WTC11 (cell line): ENCODE data around the gene NLGN4X. TPM values are rescaled to one million over a fixed set of nuclear protein-coding genes. Genes with fewer than 3 reads are reported as not detected.

Experiments
- ATAC-seq: fragments of 200-7000 bp; cut with Tn5 transposase; 2 replicates; pipeline ENCODE4 v1.10.0; 2021; ENCODE audit warnings: mild to moderate bottlenecking, moderate library complexity
- CTCF ChIA-PET: fragments of 300-600 bp; sonication (Branson Sonifier 250); formaldehyde crosslinking; loops from one replicate; lab custom pipeline; 2021; ENCODE audit warnings: antibody characterized with exemption; lab: Charles Lee
- POLR2A ChIA-PET: fragments of 350-600 bp; sonication (Branson Sonifier 250); formaldehyde crosslinking; loops from one replicate; lab custom pipeline; 2021; ENCODE audit warnings: antibody characterized with exemption; lab: Charles Lee
- DNase-seq: peaks from one replicate; pipeline ENCODE4 v3.0.0; 2021; ENCODE audit warnings: low spot score
- H3K27ac Mint-ChIP-seq: 2 replicates; pipeline ENCODE4 v1.8.0; 2021; ENCODE audit warnings: mixed read lengths
- H3K27me3 Mint-ChIP-seq: 2 replicates; pipeline ENCODE4 v1.8.0; 2021; ENCODE audit warnings: low read depth, mild to moderate bottlenecking, moderate library complexity, mixed read lengths
- H3K36me3 Mint-ChIP-seq: 2 replicates; pipeline ENCODE4 v1.8.0; 2021; ENCODE audit warnings: mixed read lengths
- H3K4me1 Mint-ChIP-seq: 2 replicates; pipeline ENCODE4 v1.8.0; 2022; ENCODE audit warnings: mixed read lengths
- H3K4me3 Mint-ChIP-seq: 2 replicates; pipeline ENCODE4 v1.8.0; 2021; ENCODE audit warnings: mild to moderate bottlenecking, moderate library complexity, mixed read lengths
- H3K9me3 Mint-ChIP-seq: 2 replicates; pipeline ENCODE4 v1.8.0; 2021; ENCODE audit warnings: mixed read lengths
- CREM ChIP-seq: sonication (generic); formaldehyde crosslinking; IDR thresholded peaks from 2 replicates; pipeline ENCODE4 v1.8.1; 2022; ENCODE audit warnings: mild to moderate bottlenecking, missing genetic modification reagents, moderate library complexity
- ELF4 ChIP-seq: sonication (generic); formaldehyde crosslinking; IDR thresholded peaks from 2 replicates; pipeline ENCODE4 v1.8.1; 2022; ENCODE audit warnings: low read depth, mild to moderate bottlenecking, moderate library complexity, missing genetic modification reagents
- EMX1 ChIP-seq: fragments of 250-450 bp; sonication (Bioruptor Pico); IDR thresholded peaks from 2 replicates; pipeline ENCODE4 v1.8.0; 2021; ENCODE audit warnings: mild to moderate bottlenecking
- GABPB1 ChIP-seq: sonication (generic); formaldehyde crosslinking; IDR thresholded peaks from 2 replicates; pipeline ENCODE4 v1.8.1; 2023; ENCODE audit warnings: mild to moderate bottlenecking, missing genetic modification reagents
- GRHL2 ChIP-seq: fragments of 250-450 bp; sonication (Bioruptor Pico); IDR thresholded peaks from 2 replicates; pipeline ENCODE4 v1.8.0; 2022; ENCODE audit warnings: mild to moderate bottlenecking, moderate library complexity; ENCODE audit not compliant: insufficient replicate concordance, severe bottlenecking
- HMGA2 ChIP-seq: fragments of 250-450 bp; sonication (Bioruptor Pico); IDR thresholded peaks from 2 replicates; pipeline ENCODE4 v1.4.0; 2021; ENCODE audit warnings: mild to moderate bottlenecking, moderate library complexity
- IRF1 ChIP-seq: sonication (generic); formaldehyde crosslinking; IDR thresholded peaks from 2 replicates; pipeline ENCODE4 v1.8.0; 2023; ENCODE audit warnings: missing genetic modification reagents
- JAZF1 ChIP-seq: fragments of 250-450 bp; sonication (Bioruptor Pico); IDR thresholded peaks from 2 replicates; pipeline ENCODE4 v1.9.0; 2021; ENCODE audit warnings: moderate library complexity, mild to moderate bottlenecking, inconsistent platforms
- MXD4 ChIP-seq: fragments of 250-450 bp; sonication (Bioruptor Pico); IDR thresholded peaks from 2 replicates; pipeline ENCODE4 v1.8.0; 2021; ENCODE audit warnings: mild to moderate bottlenecking, moderate library complexity, borderline replicate concordance
- MYBL2 ChIP-seq: sonication (generic); formaldehyde crosslinking; IDR thresholded peaks from 2 replicates; pipeline ENCODE4 v1.8.1; 2023; ENCODE audit warnings: mild to moderate bottlenecking, moderate library complexity, missing genetic modification reagents
- NFATC4 ChIP-seq: fragments of 250-450 bp; sonication (Bioruptor Pico); IDR thresholded peaks from 2 replicates; pipeline ENCODE4 v1.9.0; 2021; ENCODE audit warnings: mild to moderate bottlenecking
- NR2C2 ChIP-seq: sonication (generic); formaldehyde crosslinking; IDR thresholded peaks from 2 replicates; pipeline ENCODE4 v1.8.0; 2022; ENCODE audit warnings: mild to moderate bottlenecking, missing genetic modification reagents
- PRDM15 ChIP-seq: sonication (generic); formaldehyde crosslinking; IDR thresholded peaks from 2 replicates; pipeline ENCODE4 v1.8.0; 2022; ENCODE audit warnings: missing genetic modification reagents
- PRRX2 ChIP-seq: fragments of 250-450 bp; sonication (Bioruptor Pico); IDR thresholded peaks from 2 replicates; pipeline ENCODE4 v1.8.0; 2021; ENCODE audit warnings: mild to moderate bottlenecking
- RELA ChIP-seq: sonication (generic); formaldehyde crosslinking; IDR thresholded peaks from 2 replicates; pipeline ENCODE4 v1.8.1; 2022; ENCODE audit warnings: missing genetic modification reagents, mild to moderate bottlenecking, borderline replicate concordance
- TCF7 ChIP-seq: sonication (generic); formaldehyde crosslinking; IDR thresholded peaks from 2 replicates; pipeline ENCODE4 v1.8.0; 2022; ENCODE audit warnings: mild to moderate bottlenecking, low read depth, missing genetic modification reagents, moderate library complexity
- USF1 ChIP-seq: sonication (generic); formaldehyde crosslinking; IDR thresholded peaks from 2 replicates; pipeline ENCODE4 v1.8.0; 2022; ENCODE audit warnings: mild to moderate bottlenecking, missing genetic modification reagents
- ZNF138 ChIP-seq: sonication (generic); formaldehyde crosslinking; conservative IDR thresholded peaks from 2 replicates; pipeline ENCODE4 v1.8.1; 2022; ENCODE audit warnings: mild to moderate bottlenecking, moderate library complexity, missing genetic modification reagents
- ZNF232 ChIP-seq: sonication (generic); formaldehyde crosslinking; IDR thresholded peaks from 2 replicates; pipeline ENCODE4 v1.8.0; 2022; ENCODE audit warnings: mild to moderate bottlenecking, missing genetic modification reagents
- ZNF281 ChIP-seq: sonication (generic); formaldehyde crosslinking; IDR thresholded peaks from 2 replicates; pipeline ENCODE4 v1.8.0; 2023; ENCODE audit warnings: mild to moderate bottlenecking, missing genetic modification reagents
- total RNA-seq: library from RNA; stranded (reverse); gene quantifications from 3 replicates; pipeline ENCODE4 v1.2.3, GENCODE V29; 2021

The NLGN4X gene
- total RNA-seq, 1 experiment from 2014 or later = 53.8 TPM

- Mint-ChIP-seq H3K36me3 (peaks cover 3% of the 10 kb centered on the region; the same call in 1 of the 2 replicates), H3K9me3 (no peaks in the 10 kb centered on the region), H3K27ac (no peak overlapping the region), H3K27me3 (no peaks in the 10 kb centered on the region), H3K4me1 (peaks cover 49% of the 10 kb centered on the region), H3K4me3 (no peak overlapping the region)
- CTCF ChIA-PET = no interaction called here
- DNase-seq = no peak
- no peak for ATAC-seq
- POLR2A ChIA-PET = no interaction called here
- TF ChIP-seq MYBL2 (no peak), JAZF1 (CRISPR knock-in tag) (no peak), HMGA2 (CRISPR knock-in tag) (no peak), NR2C2 (CRISPR knock-in tag) (no peak), RELA (CRISPR knock-in tag) (no peak), USF1 (CRISPR knock-in tag) (no peak), GABPB1 (no peak), CREM (CRISPR knock-in tag) (no peak), MXD4 (CRISPR knock-in tag) (no peak), NFATC4 (CRISPR knock-in tag) (no peak)
Measured at GRCh38 chrX:6184900-6185515, 43.7 kb downstream of the NLGN4X start.

- Mint-ChIP-seq H3K27ac (peak overlapping the region; percentile 85), H3K9me3 (no peaks in the 10 kb centered on the region), H3K4me1 (peaks cover 33% of the 10 kb centered on the region), H3K27me3 (no peaks in the 10 kb centered on the region), H3K4me3 (no peak overlapping the region), H3K36me3 (peaks cover 4% of the 10 kb centered on the region)
- TF ChIP-seq EMX1 (no peak), GRHL2 (CRISPR knock-in tag) (no peak), NR2C2 (CRISPR knock-in tag) (no peak)
- ChIA-PET POLR2A (no interaction called here), CTCF (no interaction called here)
- DNase-seq (no peak), ATAC-seq (no peak)
Measured at GRCh38 chrX:6175914-6176313, 52.8 kb downstream of the NLGN4X start.

- no peaks in the 10 kb centered on the region for H3K9me3 Mint-ChIP-seq
- ATAC-seq (no peak), DNase-seq (no peak)
- TF ChIP-seq ELF4 (CRISPR knock-in tag) = no peak
- no peak for TF ChIP-seq PRRX2 (CRISPR knock-in tag)
- TF ChIP-seq PRDM15 = no peak
- no peak for TF ChIP-seq ZNF281 (CRISPR knock-in tag)
- no peak for TF ChIP-seq IRF1 (CRISPR knock-in tag)
- TF ChIP-seq GRHL2 (CRISPR knock-in tag) = no peak
- no peak for TF ChIP-seq TCF7 (CRISPR knock-in tag)
- no peak for TF ChIP-seq ZNF138
- no peak for TF ChIP-seq ZNF232 (CRISPR knock-in tag)
- no peak overlapping the region for H3K27ac Mint-ChIP-seq
- H3K4me1 Mint-ChIP-seq = peaks cover 56% of the 10 kb centered on the region
- CTCF ChIA-PET = no interaction called here
- no peaks in the 10 kb centered on the region for H3K27me3 Mint-ChIP-seq
- no peaks in the 10 kb centered on the region for H3K36me3 Mint-ChIP-seq
- H3K4me3 Mint-ChIP-seq = no peak overlapping the region
- POLR2A ChIA-PET = no interaction called here
Measured at GRCh38 chrX:6170424-6170823, 58.2 kb downstream of the NLGN4X start.
